H9 (cell line): ENCODE results near the gene KREMEN1. TPM values are rescaled to one million over a fixed set of nuclear protein-coding genes. Genes with fewer than 3 reads are reported as not detected.
A peak's percentile ranks its signal among the peaks of the same experiment; 100 is the strongest.

Source experiments
- DNase-seq: peaks from one replicate; pipeline ENCODE4 v3.0.0-alpha.2; 2017
- H2AFZ ChIP-seq: one replicate; pipeline ENCODE4 v1.6.1; 2013; ENCODE audit warnings: mild to moderate bottlenecking, low read length, control low read depth, moderate library complexity
- H2AK5ac ChIP-seq: 2 replicates; pipeline ENCODE4 v1.6.1; 2013; ENCODE audit warnings: low read length, control low read depth, mixed read lengths; ENCODE audit not compliant: insufficient read length
- H2BK120ac ChIP-seq: one replicate; pipeline ENCODE4 v1.6.1; 2013; ENCODE audit warnings: low read depth, mild to moderate bottlenecking, low read length, control low read depth, inconsistent platforms; ENCODE audit not compliant: poor library complexity, severe bottlenecking
- H2BK12ac ChIP-seq: 2 replicates; pipeline ENCODE4 v1.6.1; 2013; ENCODE audit warnings: low read length, control low read depth, mixed read lengths, low read depth; ENCODE audit not compliant: insufficient read length
- H2BK15ac ChIP-seq: 2 replicates; pipeline ENCODE4 v1.6.1; 2013; ENCODE audit warnings: low read depth, low read length, control low read depth
- H2BK20ac ChIP-seq: one replicate; pipeline ENCODE4 v1.6.1; 2013; ENCODE audit warnings: low read depth, mild to moderate bottlenecking, low read length, control low read depth, inconsistent platforms; ENCODE audit not compliant: poor library complexity, severe bottlenecking
- H2BK5ac ChIP-seq: 2 replicates; pipeline ENCODE4 v1.6.1; 2013; ENCODE audit warnings: low read length, control low read depth, mixed read lengths; ENCODE audit not compliant: insufficient read length
- H3K14ac ChIP-seq: 2 replicates; pipeline ENCODE4 v1.6.1; 2013; ENCODE audit warnings: low read length, control low read depth; ENCODE audit not compliant: insufficient read depth
- H3K18ac ChIP-seq: 2 replicates; pipeline ENCODE4 v1.6.1; 2013; ENCODE audit warnings: low read depth, mild to moderate bottlenecking, mixed read lengths, low read length, control low read depth; ENCODE audit not compliant: insufficient read length
- H3K23ac ChIP-seq: 2 replicates; pipeline ENCODE4 v1.6.1; 2013; ENCODE audit warnings: low read length, control low read depth, mixed read lengths, low read depth; ENCODE audit not compliant: insufficient read length
- H3K23me2 ChIP-seq: 2 replicates; pipeline ENCODE4 v1.6.1; 2013; ENCODE audit warnings: low read depth, mild to moderate bottlenecking, mixed read lengths, low read length, control low read depth; ENCODE audit not compliant: insufficient read length, poor library complexity, severe bottlenecking
- H3K27ac ChIP-seq: 2 replicates; pipeline ENCODE4 v1.5.1; 2013; ENCODE audit warnings: low read length, control low read depth, mixed read lengths, low read depth; ENCODE audit not compliant: insufficient read length
- H3K27me3 ChIP-seq: 2 replicates; pipeline ENCODE4 v1.6.1; 2013; ENCODE audit warnings: low read length, control low read depth, inconsistent platforms; ENCODE audit not compliant: insufficient read depth
- H3K4ac ChIP-seq: 2 replicates; pipeline ENCODE4 v1.6.1; 2013; ENCODE audit warnings: low read depth, mild to moderate bottlenecking, control low read depth, inconsistent platforms, low read length, moderate library complexity
- H3K4me1 ChIP-seq: 2 replicates; pipeline ENCODE4 v1.6.1; 2013; ENCODE audit warnings: low read length, control low read depth, inconsistent platforms; ENCODE audit not compliant: insufficient read depth
- H3K4me2 ChIP-seq: 2 replicates; pipeline ENCODE4 v1.6.1; 2013; ENCODE audit warnings: low read length, control low read depth, mixed read lengths; ENCODE audit not compliant: insufficient read length, insufficient read depth
- H3K56ac ChIP-seq: 2 replicates; pipeline ENCODE4 v1.6.1; 2013; ENCODE audit warnings: low read depth, mild to moderate bottlenecking, mixed read lengths, low read length, control low read depth; ENCODE audit not compliant: insufficient read length
- H3K79me1 ChIP-seq: 2 replicates; pipeline ENCODE4 v1.6.1; 2013; ENCODE audit warnings: low read depth, mild to moderate bottlenecking, moderate library complexity, low read length, control low read depth, inconsistent platforms; ENCODE audit not compliant: insufficient read depth, poor library complexity, severe bottlenecking
- H3K79me2 ChIP-seq: 2 replicates; pipeline ENCODE4 v1.6.1; 2013; ENCODE audit warnings: low read length, control low read depth, inconsistent platforms; ENCODE audit not compliant: insufficient read depth
- H3K9ac ChIP-seq: 2 replicates; pipeline ENCODE4 v1.6.1; 2013; ENCODE audit warnings: low read length, control low read depth, mixed read lengths; ENCODE audit not compliant: insufficient read length; ENCODE audit errors: extremely low read depth
- H3K9me3 ChIP-seq: one replicate; pipeline ENCODE4 v1.6.1; 2013; ENCODE audit warnings: low read depth, low read length, inconsistent platforms; ENCODE audit not compliant: control insufficient read depth
- H3T11ph ChIP-seq: one replicate; pipeline ENCODE4 v1.6.1; 2013; ENCODE audit warnings: mild to moderate bottlenecking, low read length, control low read depth, inconsistent platforms
- H4K20me1 ChIP-seq: one replicate; pipeline ENCODE4 v1.6.1; 2013; ENCODE audit not compliant: control insufficient read depth, insufficient read length, insufficient read depth
- H4K5ac ChIP-seq: 2 replicates; pipeline ENCODE4 v1.6.1; 2013; ENCODE audit warnings: low read depth, mild to moderate bottlenecking, mixed read lengths, low read length, control low read depth; ENCODE audit not compliant: insufficient read length
- H4K8ac ChIP-seq: replicated peaks from 2 replicates; pipeline ENCODE4 v1.6.1; 2013; ENCODE audit warnings: low read length, control low read depth, mixed read lengths, low read depth; ENCODE audit not compliant: insufficient read length
- H4K91ac ChIP-seq: 2 replicates; pipeline ENCODE4 v1.6.1; 2013; ENCODE audit warnings: low read depth, mild to moderate bottlenecking, moderate library complexity, mixed read lengths, low read length, control low read depth; ENCODE audit not compliant: insufficient read length
- H3K27ac Mint-ChIP-seq, 3 experiments: 2 replicates in 2 of 3; 3 replicates in 1 of 3; pipeline ENCODE4 v1.8.0; 2020 to 2021; ENCODE audit warnings: mixed read lengths in 3 of 3, mild to moderate bottlenecking in 1 of 3, moderate library complexity in 1 of 3
- H3K27me3 Mint-ChIP-seq: 2 replicates; pipeline ENCODE4 v1.8.0; 2021; ENCODE audit warnings: low read depth, mild to moderate bottlenecking, moderate library complexity, mixed read lengths
- H3K36me3 Mint-ChIP-seq, 3 experiments: 2 replicates in 2 of 3; 3 replicates in 1 of 3; pipeline ENCODE4 v1.8.0; 2020 to 2021; ENCODE audit warnings: low read depth in 3 of 3, mixed read lengths in 3 of 3; ENCODE audit not compliant: insufficient read depth in 1 of 3
- H3K4me1 Mint-ChIP-seq, 2 experiments: 2 replicates each; pipeline ENCODE4 v1.8.0; 2020; ENCODE audit warnings: mixed read lengths in 2 of 2
- H3K4me3 Mint-ChIP-seq, 2 experiments: 2 replicates in 1 of 2; 3 replicates in 1 of 2; pipeline ENCODE4 v1.8.0; 2020 to 2021; ENCODE audit warnings: mild to moderate bottlenecking in 2 of 2, mixed read lengths in 2 of 2, moderate library complexity in 1 of 2
- H3K9me3 Mint-ChIP-seq, 2 experiments: 2 replicates in 1 of 2; 3 replicates in 1 of 2; pipeline ENCODE4 v1.8.0; 2020; ENCODE audit warnings: mild to moderate bottlenecking in 2 of 2, mixed read lengths in 2 of 2, moderate library complexity in 1 of 2
- WGBS: extraction: QIAGEN DNeasy Blood & Tissue Kit; methylation state at CpG from one replicate; pipeline ENCODE4 v1.1.7; 2013; ENCODE audit warnings: missing lambda C conversion rate, low lambda C conversion rate, mixed read lengths; ENCODE audit not compliant: insufficient read length; ENCODE audit errors: extremely low coverage; 5-methylcytosine and 5-hydroxymethylcytosine counted together
- total RNA-seq: library from RNA; stranded (reverse); gene quantifications from 2 replicates; pipeline ENCODE4 v1.2.1, GENCODE V29; 2021
- TF ChIP-seq, protein P1 (sequence below): fragments of 200-600 bp; sonication (generic); conservative IDR thresholded peaks from 3 replicates; pipeline ENCODE4 v1.8.0; 2021; ENCODE audit warnings: antibody characterized with exemption, mild to moderate bottlenecking

Gene KREMEN1
- total RNA-seq, 1 experiment from 2014 or later = 2.4 TPM

DNA sequence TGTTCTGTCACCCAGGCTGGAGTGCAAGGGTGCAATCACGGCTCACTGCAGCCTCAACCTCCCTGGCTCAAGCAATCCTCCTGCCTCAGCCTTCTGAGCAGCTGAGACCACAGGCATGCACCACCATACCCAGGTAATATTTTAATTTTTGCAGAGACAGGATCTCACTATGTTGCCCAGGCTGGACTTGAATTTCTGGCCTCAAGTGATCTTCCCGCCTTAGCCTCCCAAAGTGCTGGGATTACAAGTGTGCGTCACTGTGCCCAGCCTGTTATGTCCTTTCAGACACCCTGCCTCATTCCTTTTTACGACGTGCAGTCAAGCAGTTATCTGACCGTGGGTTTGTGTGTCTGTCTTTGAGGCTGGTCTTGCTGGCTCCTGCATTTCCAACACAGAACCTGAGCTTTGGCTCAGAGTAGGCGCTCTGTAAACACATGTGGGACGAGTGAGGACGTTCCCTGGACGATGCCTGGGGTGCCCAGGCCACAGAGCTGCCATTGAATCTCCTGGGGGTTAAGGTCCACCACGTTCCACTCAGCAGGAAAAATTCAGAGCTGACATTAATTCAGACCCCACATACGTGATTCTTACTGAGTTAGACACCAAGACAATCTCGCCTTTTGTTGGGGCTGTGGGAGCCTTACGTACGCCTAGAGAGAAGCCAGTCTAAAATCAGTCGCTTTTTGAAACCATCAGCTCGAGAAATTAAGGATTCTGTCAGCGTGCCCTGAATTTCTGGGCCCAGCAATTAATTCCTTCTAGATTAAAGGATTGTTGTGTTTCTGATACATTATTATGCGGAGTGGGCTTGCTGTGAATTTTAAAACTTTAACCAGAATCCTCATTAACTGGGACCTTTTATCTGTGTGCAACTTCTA is 111.4 kb downstream of the KREMEN1 start:
- no peak overlapping the region for H3K18ac ChIP-seq
- TF ChIP-seq, protein P1, sequence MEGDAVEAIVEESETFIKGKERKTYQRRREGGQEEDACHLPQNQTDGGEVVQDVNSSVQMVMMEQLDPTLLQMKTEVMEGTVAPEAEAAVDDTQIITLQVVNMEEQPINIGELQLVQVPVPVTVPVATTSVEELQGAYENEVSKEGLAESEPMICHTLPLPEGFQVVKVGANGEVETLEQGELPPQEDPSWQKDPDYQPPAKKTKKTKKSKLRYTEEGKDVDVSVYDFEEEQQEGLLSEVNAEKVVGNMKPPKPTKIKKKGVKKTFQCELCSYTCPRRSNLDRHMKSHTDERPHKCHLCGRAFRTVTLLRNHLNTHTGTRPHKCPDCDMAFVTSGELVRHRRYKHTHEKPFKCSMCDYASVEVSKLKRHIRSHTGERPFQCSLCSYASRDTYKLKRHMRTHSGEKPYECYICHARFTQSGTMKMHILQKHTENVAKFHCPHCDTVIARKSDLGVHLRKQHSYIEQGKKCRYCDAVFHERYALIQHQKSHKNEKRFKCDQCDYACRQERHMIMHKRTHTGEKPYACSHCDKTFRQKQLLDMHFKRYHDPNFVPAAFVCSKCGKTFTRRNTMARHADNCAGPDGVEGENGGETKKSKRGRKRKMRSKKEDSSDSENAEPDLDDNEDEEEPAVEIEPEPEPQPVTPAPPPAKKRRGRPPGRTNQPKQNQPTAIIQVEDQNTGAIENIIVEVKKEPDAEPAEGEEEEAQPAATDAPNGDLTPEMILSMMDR = no peak
- no peak overlapping the region for H3K4me2 ChIP-seq
- H2BK120ac ChIP-seq = no peak overlapping the region
- no peaks in the 10 kb centered on the region for H3K23me2 ChIP-seq
- Mint-ChIP-seq H3K9me3 (no peaks in the 10 kb centered on the region), H3K4me3 (no peak overlapping the region), H3K27ac (peak overlapping the region in 1 of 3 experiments; percentile 8; a peak in 2 of 7 replicates), H3K4me1 (peaks cover 11 to 15% of the 10 kb centered on the region in 2 experiments), H3K36me3 (no peaks in the 10 kb centered on the region; a peak in 1 of 7 replicates), H3K27me3 (no peaks in the 10 kb centered on the region; the same call in 1 of the 2 replicates)
- no peak overlapping the region for H2BK20ac ChIP-seq
- no peak overlapping the region for H3K56ac ChIP-seq
- no peak overlapping the region for H3K27ac ChIP-seq
- H3K27me3 ChIP-seq = no peaks in the 10 kb centered on the region
- no peaks in the 10 kb centered on the region for H3K79me1 ChIP-seq
- no peaks in the 10 kb centered on the region for H3K9me3 ChIP-seq
- no peak overlapping the region for H4K8ac ChIP-seq
- H3K23ac ChIP-seq = no peak overlapping the region
- DNase-seq = no peak
- H2AFZ ChIP-seq = no peak overlapping the region
- H4K20me1 ChIP-seq = no peaks in the 10 kb centered on the region
- no CpG with 5 or more reads among the region's 19 CpGs for WGBS
- H4K91ac ChIP-seq = no peak overlapping the region
- H3K14ac ChIP-seq = no peak overlapping the region
- H3T11ph ChIP-seq = no peak overlapping the region
- H3K4ac ChIP-seq = no peak overlapping the region
- H2AK5ac ChIP-seq = no peak overlapping the region
- no peak overlapping the region for H3K9ac ChIP-seq
- H2BK5ac ChIP-seq = no peak overlapping the region
- no peak overlapping the region for H4K5ac ChIP-seq
- H3K79me2 ChIP-seq = no peaks in the 10 kb centered on the region
- no peak overlapping the region for H2BK12ac ChIP-seq
- no peak overlapping the region for H2BK15ac ChIP-seq
- H3K4me1 ChIP-seq = no peaks in the 10 kb centered on the region
